NCI-H2081 (cell line): ENCODE results near the gene B3GALNT2.
A peak's percentile ranks its signal among the peaks of the same experiment; 100 is the strongest.
"Not testable (repeated sequence)": the region's sequence is repeated elsewhere in the genome, so short reads cannot be mapped to it uniquely, and the experiment has no call there.

Source experiments
- DNase-seq, 2 experiments: peaks; one replicate each; lab custom pipeline; 2025; lab: John Stamatoyannopoulos, UW

B3GALNT2 gene

DNA sequence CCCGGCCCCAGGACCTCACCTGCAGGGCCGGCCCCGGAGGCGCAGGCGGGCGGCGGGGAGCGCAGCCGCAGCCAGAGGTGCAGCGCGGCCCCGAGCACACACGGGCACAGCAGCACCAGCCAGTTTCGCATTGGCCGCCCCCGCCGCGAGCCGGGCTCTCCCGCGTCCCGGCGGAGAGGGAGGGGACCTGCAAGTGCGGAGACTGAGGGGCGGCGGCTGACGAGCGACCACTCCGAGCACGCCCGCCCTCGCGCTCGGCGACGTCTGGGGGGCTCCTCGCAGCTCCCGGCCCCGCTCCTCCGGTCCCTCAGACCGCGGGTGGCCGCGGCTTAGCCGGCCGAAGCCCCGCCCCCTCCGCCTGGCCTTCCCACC lies at the start of gene B3GALNT2:
Gene B3GALNT2 (minus strand): TSS at position 331 of the 372 bp plus-strand sequence. CDS start 200 bp downstream, at position 131.
- DNase-seq: no peak

GRCh38 chr1:235553112-235553551 lies 48.9 kb upstream of the B3GALNT2 start:
- no peak for DNase-seq

- no peak for DNase-seq
These were observed 48.0 kb upstream of the B3GALNT2 start for GRCh38 chr1:235552146-235552716.

DNA sequence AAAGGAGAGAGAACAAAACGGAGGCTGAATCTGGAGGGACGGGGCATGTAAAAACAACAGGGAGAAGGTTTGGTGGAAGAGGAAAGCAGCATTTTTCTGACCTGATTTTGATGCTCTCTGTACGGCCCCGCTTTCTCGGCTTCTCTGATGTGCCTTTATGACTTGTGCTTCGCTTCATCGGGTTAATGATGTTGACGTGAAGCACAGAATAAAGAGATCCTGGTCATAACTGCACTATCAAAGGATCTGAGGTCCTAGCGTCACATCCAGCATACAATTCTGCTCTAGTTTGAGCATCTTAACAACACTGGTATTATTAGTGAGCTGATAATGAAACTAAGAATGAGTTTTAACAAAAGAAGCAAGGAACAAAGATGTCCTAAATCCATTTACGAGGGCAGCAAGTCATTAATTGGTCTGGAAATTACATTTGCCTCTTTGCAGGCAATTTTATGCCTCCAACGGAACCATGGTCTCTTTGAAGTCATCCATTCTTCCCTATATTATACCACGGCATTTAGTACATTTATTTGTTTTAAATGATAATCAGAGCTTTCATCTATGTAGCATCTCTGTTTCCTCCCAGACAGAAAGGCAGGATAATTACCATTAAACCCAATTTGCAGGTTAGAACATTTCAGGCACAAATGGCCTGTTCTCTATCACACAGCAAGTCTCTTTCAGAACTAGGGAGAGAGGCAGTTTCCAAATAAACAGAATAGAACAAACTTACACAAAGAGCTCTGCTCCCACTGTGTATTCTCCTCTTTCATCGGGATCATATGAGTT lies 45.3 kb upstream of the B3GALNT2 start:
- no peak for DNase-seq

DNA sequence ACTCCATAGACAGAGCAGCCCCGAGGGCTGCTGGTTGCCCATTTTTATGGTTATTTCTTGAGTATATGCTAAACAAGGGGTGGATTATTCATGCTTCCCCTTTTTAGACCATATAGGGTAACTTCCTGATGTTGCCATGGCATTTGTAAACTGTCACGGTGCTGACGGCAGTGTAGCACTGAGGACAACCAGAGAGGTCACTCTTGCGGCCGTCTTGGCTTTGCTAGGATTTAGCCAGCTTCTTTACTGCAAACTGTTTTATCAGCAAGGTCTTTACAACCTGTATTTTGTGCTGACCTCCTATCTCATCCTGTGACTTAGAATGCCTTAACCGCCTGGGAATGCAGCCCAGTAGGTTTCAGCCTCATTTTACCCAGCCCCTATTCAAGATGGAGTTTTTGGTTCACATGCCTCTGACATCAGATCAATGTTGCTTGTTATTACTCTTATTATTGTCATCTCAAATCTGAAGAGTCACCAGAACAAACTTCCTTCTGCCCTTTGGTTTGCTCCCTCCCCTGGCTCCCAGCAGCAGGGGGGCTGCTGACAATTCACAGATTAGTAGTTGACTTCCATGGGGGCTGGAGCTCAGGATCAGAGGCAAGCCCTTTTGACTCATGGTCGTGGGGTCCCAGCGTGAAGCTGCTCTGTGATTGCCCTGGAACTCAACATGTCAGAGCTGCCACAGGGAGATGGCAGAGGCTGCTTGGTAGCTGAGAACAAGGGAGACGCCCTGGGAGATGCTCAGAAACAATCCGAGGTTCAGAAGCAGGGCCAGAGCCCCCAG lies 42.3 kb upstream of the B3GALNT2 start:
- DNase-seq: not testable (repeated sequence)

DNA sequence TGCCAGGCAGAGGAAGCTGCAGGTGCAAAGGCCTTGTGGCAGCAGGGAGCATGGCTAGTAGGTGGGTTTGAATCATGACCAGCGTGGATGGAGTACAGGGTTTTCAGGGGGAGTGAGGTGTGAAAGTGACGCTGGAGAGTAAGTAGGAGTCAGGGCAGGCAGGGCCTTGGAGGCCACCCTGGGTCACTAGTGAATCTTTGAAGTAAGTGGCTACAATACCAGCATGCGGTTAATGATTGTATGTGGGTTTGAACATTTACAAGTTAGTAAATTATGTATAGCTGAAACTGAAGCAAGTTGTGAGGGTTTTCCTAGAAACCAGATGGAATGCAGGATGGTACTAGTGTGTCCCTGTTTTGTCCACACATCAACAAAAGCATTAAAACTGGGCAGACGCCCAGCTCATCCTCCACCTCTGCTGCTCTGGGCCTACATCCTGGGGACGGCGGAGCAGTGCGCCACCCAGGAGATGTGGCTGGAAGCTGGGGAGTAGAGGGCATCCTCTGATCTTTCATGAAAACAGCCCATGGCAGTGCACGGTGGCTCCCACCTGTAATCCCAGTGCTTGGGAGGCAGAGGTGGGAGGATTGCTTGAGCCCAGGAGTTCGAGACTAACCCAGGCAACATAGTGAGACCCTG lies 41.2 kb upstream of the B3GALNT2 start:
- no peak for DNase-seq

GRCh38 chr1:235542845-235543244 lies 38.6 kb upstream of the B3GALNT2 start:
- DNase-seq: not testable (repeated sequence)

- no peak for DNase-seq
These were observed 29.4 kb upstream of the B3GALNT2 start for GRCh38 chr1:235533476-235534168.

- no peak for DNase-seq
These were observed 28.1 kb upstream of the B3GALNT2 start for GRCh38 chr1:235532360-235532759.

GRCh38 chr1:235527196-235527814 lies 23.1 kb upstream of the B3GALNT2 start:
- DNase-seq: no peak

GRCh38 chr1:235525314-235525713 lies 21.1 kb upstream of the B3GALNT2 start:
- DNase-seq: no peak

DNA sequence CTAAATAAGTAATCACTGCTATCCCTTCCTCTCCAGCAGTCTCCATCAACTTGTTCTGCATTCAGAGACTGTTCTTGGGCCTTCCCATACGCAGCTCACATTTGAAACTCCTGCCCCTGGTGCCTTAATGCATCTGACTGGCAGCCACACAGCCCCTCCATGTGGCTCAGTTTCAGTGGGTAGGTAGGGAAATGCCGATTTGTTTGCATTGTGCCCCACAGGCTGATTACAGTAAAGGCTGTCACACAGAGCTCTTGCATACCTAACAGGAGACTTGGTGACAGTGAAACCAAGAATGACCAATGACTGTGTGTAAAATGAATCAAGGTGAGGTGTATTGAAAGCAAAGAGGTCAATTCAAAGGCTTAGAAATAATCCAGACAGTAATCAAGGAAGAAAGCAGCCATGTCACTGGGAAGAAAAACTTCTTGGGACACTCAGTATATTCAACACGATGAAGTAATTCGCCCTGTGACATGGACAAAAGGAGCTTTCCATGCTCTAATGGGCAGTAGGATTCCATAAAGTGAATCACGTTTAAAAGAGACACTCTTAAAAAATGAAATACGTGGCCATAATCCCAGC lies 12.7 kb upstream of the B3GALNT2 start:
- DNase-seq: no peak

GRCh38 chr1:235515844-235516512 lies 11.7 kb upstream of the B3GALNT2 start:
- DNase-seq: no peak

- peak; percentile 84 to 85 for DNase-seq
These were observed 9.5 kb upstream of the B3GALNT2 start for GRCh38 chr1:235513495-235514366.

DNA sequence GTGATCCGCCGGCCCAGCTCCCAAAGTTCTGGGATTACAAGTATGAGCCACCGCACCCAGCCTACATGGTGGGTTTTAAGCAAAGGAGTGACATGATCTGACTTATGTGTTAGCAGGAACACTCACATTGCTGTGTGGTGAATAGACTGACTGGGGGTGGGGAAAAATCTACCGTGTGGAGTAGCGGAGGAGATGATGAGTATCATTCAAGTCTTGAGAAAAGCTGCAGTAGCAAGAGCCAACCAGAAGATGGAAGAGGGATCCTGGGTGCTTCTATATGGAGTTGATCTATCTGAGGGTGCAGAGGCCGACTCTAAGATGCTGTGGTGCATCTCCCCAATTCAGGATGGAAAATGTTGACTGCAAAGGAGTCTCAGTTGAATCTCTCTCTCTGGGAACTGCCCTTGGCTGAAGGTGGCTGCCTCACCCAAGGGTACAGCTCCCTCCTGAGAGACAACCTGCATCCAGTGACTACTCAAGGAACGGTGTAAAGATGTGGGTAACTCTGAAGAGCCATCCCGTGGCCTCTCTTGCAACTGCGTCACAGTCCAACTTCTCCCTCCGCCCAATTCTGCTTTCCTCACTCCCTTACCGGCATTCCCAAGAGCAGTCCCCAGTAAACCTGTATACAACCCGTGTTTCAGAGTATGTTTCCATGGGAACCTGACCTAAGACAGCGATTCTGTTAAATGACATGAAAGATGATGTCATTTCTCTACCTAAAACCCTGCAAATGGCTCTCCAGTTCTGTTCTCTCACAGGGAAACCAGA lies 7.4 kb upstream of the B3GALNT2 start:
- DNase-seq: no peak

- DNase-seq: no peak
These were observed 6.6 kb upstream of the B3GALNT2 start for GRCh38 chr1:235510823-235511222.

DNA sequence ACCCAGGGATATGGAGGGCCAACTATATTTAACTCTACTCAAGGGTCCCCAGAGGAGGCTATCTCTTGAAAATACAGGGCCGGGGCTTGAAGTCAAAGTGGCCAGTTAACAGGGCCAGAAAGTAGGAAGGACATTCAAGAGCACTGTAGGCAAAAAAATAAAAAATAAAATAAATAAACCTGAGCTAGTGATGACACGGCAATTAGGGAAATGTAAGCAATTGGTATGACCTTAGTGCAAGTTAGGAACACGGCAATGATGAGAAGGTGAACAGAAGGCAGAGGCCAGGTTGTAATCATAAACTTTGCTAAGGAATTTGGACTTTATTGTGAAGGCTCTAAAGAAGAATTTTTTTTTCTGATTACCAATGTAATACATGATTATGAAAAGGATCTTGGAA lies 3.4 kb upstream of the B3GALNT2 start:
- DNase-seq: no peak

DNA sequence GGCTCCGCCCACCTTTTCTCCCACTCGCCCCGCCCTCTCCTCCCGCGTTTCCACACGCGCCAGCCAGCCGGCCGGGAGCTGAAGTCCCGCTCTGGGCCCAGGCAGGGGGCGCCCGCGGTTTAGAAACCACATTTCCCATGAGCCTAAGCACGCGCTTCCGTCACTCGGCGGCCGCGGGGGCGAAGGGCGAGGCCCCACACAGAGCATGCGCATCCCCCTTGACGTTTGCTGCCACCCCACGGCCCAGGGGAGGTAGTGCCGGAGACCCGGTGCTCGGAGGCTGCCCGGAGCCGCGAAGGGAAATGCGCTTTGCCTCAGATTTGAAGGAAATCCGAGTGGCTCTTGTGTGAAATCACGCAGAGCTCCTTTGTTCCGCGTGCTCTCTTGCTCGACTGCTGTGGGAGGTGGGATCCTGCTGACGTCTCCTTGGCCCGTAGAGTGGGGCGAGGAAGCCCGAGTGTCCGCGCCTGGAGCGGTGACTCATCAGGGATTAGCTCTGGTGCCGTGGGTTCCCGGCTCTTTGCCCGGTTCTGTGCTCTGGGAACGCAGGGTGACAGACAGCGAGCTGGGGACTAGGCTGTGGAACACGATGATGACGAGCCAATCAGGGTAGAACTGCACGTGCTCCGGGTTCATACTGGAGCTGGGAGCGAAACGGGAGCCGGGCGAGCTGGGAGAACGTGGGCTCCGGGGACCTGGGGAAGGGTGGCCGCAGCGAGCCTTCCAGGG lies 406 bp upstream of the B3GALNT2 start:
- peak; percentile 99 to 100 for DNase-seq
